ENCODE results near the gene AKR7A3.

The AKR7A3 gene

GRCh38 chr1:19331262-19331878 lies 42.8 kb upstream of the AKR7A3 start:
- no peak for DNase-seq (ENCODE audit: low read depth, low spot score)
- no peak for TF ChIP-seq CTCF (IDR thresholded peaks at IDR 0.05; ENCODE audit: low read depth, low read length)
- no peak overlapping the region for H3K4me3 ChIP-seq (ENCODE audit: low read depth, low read length)
- in situ Hi-C loops (cut with HindIII; ENCODE audit: low sequenced_read_pairs): loop anchor here (25.0 kb wide), 1 partner anchor 306 kb away; the partner anchor contains the start of gene NBL1

- in situ Hi-C loops (cut with HindIII; ENCODE audit: low sequenced_read_pairs): loop anchor here (25.0 kb wide), 1 partner anchor 307 kb away; the partner anchor contains the start of gene NBL1
- H3K4me3 ChIP-seq (ENCODE audit: low read depth, low read length): no peak overlapping the region
- no peak for TF ChIP-seq CTCF (IDR thresholded peaks at IDR 0.05; ENCODE audit: low read depth, low read length)
- DNase-seq (ENCODE audit: low read depth, low spot score): no peak
Measured at GRCh38 chr1:19330449-19331135, 42.0 kb upstream of the AKR7A3 start.

GRCh38 chr1:19329611-19330010 lies 41.0 kb upstream of the AKR7A3 start:
- H3K4me3 ChIP-seq (ENCODE audit: low read depth, low read length): no peak overlapping the region
- no peak for DNase-seq (ENCODE audit: low read depth, low spot score)
- TF ChIP-seq CTCF (IDR thresholded peaks at IDR 0.05; ENCODE audit: low read depth, low read length): no peak
- in situ Hi-C loops (cut with HindIII; ENCODE audit: low sequenced_read_pairs): loop anchor here (25.0 kb wide), 1 partner anchor 308 kb away; the partner anchor contains the start of gene NBL1

GRCh38 chr1:19329188-19329587 lies 40.6 kb upstream of the AKR7A3 start:
- in situ Hi-C loops (cut with HindIII; ENCODE audit: low sequenced_read_pairs): loop anchor here (25.0 kb wide), 1 partner anchor 308 kb away; the partner anchor contains the start of gene NBL1
- no peak for DNase-seq (ENCODE audit: low read depth, low spot score)
- H3K4me3 ChIP-seq (ENCODE audit: low read depth, low read length): no peak overlapping the region
- no peak for TF ChIP-seq CTCF (IDR thresholded peaks at IDR 0.05; ENCODE audit: low read depth, low read length)

GRCh38 chr1:19328486-19328885 lies 39.9 kb upstream of the AKR7A3 start:
- no peak for TF ChIP-seq CTCF (IDR thresholded peaks at IDR 0.05; ENCODE audit: low read depth, low read length)
- in situ Hi-C loops (cut with HindIII; ENCODE audit: low sequenced_read_pairs): loop anchor here (25.0 kb wide), 1 partner anchor 309 kb away; the partner anchor contains the start of gene NBL1
- no peak overlapping the region for H3K4me3 ChIP-seq (ENCODE audit: low read depth, low read length)
- DNase-seq (ENCODE audit: low read depth, low spot score): no peak

GRCh38 chr1:19327736-19328135 lies 39.2 kb upstream of the AKR7A3 start:
- TF ChIP-seq CTCF (IDR thresholded peaks at IDR 0.05; ENCODE audit: low read depth, low read length): no peak
- no peak overlapping the region for H3K4me3 ChIP-seq (ENCODE audit: low read depth, low read length)
- in situ Hi-C loops (cut with HindIII; ENCODE audit: low sequenced_read_pairs): loop anchor here (25.0 kb wide), 1 partner anchor 310 kb away; the partner anchor contains the start of gene NBL1
- no peak for DNase-seq (ENCODE audit: low read depth, low spot score)
